IPS-NIHi7 (cell line): Measurements from ENCODE around the gene SNPH.
A peak's percentile ranks its signal among the peaks of the same experiment; 100 is the strongest.

Source experiments
- DNase-seq: peaks from one replicate; pipeline ENCODE4 v3.0.0; 2012; ENCODE audit warnings: mixed read lengths; ENCODE audit errors: extremely low spot score

SNPH gene

DNA sequence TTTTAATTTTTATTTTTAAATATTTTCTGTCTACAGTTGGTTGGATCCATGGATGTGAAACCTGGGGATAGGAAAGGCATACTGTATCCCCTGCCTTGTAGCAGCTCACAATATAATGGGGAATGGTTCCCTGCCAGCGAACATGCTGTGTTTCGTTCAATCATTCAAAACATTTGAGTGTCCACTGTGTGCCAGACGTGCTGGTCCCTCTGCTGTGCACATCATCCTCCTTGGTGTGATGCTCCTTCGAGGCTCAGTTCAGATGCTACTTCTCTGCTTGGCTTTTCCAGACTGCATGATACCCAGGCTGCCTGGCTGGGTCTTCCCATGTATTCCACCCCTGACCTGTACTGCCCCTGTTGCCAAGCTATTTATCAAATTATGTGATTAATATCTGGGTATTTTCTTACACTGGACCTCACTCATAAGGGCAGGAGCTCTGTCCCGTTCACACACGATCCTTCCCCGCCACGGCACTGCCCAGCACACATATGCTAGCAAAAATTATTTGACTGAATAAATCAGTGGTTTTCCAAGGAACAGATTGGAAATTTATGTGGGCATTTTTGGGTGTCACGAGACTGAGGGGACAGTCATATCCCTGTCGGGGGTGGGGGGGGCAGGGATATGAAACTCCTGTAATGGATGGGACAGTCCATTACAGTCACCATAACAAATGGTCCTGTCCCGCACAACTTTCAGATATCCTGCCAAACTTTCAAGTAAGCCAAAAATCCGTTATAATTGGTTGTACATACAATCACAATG lies 57.9 kb downstream of the SNPH start:
- no peak for DNase-seq

DNA sequence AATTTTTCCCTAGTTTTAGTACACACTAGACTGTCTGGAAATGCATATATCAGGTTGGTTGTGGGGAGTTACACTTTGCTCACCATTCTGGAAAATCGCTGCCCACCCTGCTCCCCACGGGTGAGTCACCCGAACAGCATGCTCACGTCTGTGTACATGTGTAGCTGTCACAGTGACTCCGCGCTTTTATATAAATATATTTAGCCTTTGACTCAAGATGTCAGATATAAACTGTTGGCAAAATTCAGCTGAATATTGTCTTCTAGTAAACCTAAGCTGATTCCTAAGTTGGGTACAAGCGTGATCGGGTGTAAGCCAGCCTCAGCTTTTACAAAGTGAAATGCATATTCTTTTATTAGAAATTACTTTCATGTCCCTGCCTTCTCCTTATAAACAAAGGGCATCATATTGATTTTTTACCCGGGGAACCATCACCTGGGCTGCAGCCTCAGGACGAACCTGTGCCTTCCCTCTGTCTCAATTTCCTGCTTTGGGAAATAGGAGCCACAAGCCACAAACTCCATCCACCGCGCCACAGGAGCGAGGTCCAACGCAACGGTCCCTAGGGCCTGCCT lies 58.6 kb downstream of the SNPH start:
- no peak for DNase-seq

DNA sequence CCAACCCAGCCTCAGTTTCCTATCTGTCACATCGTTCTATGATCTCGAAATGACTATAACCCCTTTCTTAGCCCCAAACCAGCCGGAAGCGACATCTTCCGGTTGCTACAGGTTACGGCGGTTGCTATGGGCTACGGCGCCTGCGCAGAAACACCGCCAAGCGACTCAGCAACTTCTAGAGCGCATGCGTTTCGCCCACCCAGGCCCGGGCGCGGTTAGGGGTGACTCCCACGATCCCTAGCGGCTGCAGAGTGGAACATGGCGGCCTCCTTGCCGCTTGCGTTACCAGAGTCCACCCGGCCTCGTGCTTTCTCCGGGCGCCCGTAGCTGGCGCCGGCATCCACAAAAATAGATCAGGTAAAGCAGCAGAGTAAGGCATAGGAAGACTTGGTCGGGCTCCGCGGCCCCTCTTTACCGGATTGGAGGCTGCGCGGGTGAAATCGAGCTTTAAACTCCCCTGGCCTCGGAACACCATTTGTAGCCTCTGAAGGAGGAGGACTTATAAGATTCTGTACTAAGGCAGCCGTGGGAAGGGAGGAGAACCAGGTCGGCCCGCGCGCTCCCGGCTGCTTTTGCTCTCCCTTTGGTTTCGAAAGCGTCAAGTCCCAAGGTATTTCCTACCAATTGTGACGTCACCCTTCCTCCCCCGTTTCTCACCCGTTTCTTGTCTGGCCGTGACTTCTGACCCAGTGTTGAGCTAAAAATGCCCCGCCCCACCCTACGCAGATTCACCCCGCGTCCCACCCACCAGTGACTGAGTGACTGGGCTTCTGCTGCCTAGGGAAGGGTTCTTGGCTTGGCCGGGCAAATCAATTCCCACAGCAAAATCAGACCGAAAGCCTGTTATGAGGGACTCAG lies 59.3 kb downstream of the SNPH start:
- peak; percentile 99 for DNase-seq

DNA sequence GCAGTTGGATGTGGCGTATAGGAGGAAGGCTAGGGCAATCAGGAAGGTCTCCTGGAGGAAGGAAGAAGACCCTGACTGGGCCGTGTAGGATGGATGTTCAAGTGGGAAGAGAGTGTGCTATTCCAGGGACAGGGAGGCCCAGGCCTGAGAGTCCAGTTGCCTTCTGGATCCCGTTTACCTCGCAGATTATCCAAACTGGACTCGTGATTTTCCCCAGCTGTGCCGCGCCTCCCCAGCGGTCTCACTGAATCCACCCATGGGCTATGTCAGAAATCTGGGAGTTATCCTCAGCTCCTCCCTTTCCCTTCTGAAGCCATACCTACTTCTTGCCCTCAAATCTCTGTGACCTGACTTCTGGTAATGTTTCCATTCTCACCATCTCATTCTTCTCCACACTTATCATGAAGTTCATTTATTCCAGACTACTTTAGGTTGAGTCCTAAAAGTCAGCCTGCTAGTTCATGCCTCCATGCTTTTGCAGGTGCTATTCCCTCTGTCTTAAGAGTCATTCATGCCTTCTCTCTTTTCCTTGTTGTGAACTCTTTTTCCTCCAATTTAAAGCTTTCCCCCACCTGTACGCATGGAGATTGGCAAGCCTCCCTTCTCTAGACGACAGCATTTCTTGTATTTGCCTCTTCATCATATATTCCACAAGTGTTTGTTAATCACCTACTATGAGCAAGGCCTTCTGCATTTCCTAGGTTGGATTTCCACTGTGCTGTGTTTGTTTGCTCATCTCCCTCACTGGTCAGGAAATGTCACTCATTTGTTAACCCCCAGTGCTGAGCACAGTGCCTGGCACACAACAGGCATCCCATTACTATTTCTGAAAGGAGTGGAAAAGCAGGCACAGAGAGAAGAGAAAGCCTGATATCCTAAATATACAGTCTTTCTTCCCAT lies 60.2 kb downstream of the SNPH start:
- DNase-seq = no peak

DNA sequence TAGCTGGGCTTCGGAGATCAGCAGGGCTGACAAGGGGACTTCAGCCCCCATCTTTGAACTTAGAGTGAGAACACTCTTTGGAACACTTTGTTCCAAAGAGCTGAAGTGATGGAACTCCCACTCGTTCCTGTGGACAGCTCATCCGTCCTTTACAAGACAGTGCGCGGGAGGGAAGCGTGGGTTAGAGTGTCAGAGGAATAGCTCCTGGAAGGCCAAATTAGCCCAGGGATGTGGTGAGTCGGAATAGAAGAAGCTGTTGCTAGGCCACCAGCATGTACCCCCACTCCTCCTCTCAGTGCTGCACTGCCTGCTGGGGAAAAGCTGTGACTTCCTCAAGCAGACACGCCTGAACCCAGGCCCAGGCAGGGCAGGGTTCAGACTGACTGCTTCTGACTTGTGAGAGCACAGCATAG lies 61.2 kb downstream of the SNPH start:
- DNase-seq = no peak

DNA sequence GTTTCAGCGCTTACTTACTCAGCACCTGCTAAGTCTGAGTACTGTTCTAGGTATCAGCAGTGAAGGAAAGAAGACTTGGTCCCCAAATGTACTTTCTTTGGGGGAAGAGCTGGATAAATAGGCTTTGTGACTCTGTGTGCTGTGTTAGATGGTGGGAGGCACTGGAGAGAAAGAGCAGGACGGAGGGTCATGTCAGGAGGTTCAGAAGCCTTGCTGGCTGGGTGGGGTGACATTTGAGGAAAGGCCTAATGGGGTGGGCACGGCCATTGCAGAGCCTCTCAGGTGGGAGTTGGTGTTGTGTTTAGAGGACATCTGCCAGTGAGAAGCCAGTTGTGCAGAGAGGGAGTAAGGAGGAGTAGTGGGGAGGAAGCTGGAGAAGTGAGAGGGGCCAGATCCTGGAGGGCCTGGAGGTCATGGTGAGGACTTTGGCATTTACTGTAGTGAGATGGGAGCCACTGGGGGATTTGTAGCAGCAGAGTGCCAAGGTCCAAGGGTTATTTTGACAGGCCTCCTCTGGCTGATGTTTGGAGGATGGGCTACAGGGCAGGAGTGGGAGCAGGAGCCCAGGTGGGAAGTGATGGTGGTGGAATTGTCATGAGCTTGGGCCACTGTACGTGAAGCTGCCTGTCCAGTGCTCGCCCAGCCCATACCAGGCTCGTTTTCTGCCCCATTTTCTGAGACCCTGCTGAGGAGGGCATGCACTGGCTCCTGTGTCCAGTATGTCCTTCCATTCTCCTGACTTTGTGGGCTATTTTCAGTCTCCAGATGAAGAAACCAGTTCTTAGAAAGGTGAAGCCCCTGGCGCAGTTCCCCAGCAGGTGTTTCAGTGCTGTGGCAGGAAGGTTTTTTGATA lies 62.0 kb downstream of the SNPH start:
- no peak for DNase-seq

DNA sequence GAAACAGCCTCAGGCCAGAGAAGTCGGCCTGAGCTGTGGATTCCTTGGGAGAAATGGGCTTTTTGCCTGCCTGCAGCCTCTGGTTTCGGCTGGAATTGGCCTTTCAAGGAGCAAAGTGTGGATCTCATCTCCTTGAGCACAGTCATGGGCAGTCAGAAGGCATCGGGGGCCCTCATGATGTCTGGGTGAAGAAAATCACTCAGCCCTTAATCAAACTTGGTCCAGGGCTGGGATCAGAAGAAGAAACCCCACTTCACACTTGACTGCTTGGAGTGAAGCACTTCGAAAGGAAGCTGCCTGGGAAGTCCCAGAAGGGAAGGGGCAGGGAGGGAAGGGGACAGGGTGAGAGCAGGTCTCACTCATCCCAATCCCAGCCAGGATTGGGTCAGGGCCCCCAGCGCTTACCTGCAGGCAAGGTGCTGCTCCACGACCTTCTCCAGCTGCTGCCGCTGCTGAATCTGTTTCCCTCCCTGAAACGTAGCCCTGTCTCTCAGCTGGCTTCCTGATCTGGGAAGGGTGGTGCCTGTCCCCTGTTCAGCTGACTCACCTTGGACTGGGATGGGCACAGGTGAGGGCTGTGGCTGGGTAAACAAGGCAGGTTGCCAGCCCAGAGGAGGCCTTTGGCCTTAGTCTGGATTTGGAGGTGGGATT lies 62.7 kb downstream of the SNPH start, which contains the start of gene SDCBP2:
TSS of gene SDCBP2 (minus strand) at position 460 of the 651 bp plus-strand sequence. CDS start 8,723 bp downstream, outside the sequence.
- DNase-seq = no peak

DNA sequence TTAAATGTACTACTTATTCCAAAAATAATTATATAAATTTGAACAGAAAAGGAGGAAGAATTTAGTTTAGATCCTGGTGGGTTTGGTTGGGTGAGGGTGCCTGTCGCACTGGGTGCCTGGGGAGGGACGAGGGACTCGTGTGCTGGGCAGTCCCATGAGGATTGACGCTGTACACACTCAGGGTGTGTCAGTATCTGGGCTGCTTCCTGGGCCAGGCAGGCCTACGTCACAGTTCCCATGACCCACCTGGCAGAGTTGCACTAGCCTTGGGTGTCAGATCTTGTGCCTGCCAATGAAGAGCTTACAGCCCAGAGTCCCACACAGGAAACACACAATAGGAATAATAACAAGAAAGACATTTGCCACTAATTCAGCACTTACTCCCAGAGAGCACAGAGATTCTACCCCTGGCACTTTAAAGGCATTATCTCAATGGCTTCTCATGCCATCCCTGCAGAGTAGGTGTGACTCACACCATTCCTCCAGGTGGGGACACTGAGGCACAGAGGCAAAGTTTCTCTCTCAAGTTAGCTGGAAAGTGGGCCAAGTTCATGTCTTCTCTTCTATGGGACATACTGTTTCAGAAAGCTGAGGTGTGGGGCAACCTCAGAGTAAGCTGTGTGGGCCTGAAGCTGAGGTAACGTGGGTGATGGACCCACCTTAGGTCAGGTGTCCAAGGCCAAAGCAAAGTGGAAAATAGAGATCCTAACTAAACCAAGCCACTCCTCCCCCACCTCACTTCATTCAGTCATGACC lies 64.2 kb downstream of the SNPH start:
- DNase-seq = peak; percentile 7

DNA sequence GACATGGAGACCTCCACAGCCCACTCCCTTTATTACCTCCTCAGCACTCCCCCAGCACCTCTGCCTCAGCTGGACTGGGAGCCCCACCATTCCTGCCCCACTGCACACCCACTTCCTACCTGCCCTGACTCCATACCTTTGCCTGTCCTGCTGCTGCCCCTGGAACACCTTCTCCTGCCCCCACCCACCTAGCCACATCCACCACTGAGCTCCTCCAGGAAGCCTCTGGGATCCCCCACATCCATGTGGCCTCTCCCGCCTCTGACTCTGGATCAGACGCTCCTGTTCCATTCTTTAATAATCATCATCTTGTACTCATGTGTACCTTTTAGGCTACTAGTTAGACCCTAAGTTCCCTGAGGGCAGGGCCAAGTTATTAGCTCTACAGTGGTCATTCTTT lies 65.0 kb downstream of the SNPH start:
- DNase-seq = no peak

DNA sequence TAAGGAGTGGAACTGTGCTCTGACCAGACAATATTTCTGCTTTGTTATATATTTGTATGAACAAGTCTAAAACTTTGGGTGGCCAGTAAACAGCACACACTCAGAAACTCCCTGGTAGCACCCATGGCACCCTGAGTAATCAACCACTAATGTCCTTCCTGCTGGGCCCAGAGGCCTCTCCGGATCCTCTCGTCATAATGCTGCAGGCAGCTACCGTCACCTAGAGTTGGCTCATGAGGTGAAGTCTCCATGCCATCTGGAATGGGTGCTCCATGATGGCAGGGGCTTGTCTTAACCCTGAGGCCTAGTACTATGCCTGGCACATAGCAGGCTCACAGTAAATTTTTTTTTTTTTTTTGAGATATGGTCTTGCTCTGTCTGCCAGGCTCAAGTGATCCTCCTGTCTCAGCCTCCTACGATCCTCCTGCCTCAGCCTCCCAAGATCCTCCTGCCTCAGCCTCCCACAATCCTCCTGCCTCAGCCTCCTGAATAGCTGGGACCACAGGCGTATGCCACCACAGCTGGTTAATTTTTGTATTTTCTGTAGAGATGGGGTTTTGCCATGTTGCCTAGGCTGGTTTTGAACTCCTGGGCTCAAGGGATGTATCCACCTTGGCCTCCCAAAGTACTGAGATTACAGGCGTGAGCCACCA lies 65.8 kb downstream of the SNPH start:
- DNase-seq = no peak

DNA sequence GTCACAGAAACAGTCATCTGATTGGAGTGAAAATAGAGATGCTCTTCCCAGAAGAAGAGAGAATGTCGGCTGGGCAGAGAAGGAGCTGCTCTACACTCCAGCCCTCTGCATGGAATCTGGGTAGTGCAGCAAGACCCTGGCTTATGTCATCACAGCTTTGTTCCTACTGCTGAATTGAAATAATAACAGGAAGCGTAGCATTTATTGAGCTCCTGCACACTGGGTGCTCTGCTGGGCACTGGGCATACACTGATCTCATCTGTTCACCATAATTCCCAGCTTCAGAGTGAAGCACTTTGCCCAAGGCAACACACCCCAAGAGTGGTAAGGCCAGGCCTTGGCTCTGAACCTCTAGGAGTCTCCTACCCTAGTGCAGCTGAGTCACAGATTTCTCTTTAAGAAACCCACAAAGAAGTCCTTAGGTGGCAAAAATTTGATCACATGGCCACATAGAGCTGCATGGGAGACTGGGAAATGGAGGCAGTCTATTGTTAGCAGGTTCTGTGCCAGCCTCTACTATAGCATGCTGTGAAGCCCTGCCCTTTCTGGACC lies 66.7 kb downstream of the SNPH start:
- DNase-seq = no peak

DNA sequence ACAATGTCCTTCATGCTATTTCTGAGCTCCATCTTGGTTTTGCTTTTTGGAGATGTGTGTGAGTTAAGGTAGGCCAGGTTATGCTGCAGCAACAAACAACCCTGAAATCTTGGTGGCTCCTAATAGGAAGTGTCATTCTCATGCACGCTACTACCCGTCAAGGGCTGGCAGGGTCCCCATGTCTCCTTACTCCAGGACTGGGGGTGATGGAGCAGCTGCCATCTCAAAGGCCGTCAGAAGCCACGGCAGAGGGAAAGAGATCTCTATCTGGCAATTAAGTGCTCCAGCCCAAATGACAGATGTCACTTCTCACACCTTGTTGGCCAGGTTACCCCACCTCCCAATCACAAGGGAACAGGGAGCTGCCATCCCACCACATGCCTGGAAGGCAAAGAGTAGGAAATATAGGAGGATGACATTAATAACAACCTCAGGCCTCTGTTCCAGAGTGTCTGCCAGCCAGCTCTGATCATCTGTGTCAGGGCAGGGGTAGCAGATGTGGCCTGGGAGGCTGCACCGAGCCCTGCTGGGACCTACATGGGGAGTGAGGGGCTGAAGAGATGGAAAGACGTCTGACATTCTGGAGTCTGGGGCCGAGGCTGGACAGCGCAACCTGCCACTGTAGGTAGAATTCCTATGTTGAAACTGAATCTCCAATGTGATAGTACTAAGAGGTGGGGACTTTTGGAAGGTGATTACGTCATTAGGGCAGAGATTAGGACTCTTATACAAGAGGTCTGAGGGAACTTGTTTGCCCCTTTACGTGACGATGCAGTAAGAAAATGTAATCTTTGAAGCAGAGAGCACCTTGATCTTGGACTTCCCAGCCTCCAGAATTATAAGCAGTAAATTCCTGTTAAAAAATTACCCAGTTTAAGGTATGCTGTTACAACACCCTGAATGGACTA lies 67.6 kb downstream of the SNPH start:
- no peak for DNase-seq

DNA sequence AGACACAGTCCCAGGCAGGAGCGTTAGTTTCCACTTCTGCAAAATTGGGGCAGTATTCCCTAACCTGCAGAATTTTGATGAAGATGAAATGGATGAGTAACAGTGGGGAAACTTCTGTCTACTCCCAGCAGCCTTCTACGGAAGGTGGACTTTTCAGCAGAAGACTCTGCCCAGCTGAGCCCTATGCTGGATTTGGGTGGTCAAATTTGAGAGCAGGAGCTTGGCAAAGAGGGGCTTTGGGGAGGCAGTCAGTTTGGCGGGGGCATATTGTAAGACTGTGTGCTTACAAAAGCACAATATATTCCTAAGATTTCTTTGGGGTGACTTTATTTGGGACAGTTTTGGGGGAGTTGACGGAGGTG lies 68.3 kb downstream of the SNPH start:
- no peak for DNase-seq

DNA sequence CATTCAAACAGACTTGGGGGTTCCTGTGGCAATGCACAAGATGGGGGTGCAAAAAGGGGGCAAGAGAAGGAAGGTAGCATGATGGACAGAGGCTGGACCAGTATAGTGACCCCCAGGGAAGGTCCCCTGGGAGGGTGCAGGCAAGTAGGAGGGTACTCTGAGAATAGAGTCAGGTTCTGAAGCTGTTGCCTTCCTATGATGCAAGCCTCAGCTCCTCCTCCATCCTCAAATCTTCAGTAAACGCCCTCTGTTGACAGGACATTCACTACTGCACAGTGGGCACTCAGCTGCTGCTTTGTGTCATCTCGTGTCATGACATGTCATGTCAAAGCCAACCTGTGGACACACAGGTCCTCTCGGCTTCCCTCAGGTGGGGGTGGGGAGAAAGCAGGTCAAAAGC lies 68.7 kb downstream of the SNPH start:
- DNase-seq = no peak

DNA sequence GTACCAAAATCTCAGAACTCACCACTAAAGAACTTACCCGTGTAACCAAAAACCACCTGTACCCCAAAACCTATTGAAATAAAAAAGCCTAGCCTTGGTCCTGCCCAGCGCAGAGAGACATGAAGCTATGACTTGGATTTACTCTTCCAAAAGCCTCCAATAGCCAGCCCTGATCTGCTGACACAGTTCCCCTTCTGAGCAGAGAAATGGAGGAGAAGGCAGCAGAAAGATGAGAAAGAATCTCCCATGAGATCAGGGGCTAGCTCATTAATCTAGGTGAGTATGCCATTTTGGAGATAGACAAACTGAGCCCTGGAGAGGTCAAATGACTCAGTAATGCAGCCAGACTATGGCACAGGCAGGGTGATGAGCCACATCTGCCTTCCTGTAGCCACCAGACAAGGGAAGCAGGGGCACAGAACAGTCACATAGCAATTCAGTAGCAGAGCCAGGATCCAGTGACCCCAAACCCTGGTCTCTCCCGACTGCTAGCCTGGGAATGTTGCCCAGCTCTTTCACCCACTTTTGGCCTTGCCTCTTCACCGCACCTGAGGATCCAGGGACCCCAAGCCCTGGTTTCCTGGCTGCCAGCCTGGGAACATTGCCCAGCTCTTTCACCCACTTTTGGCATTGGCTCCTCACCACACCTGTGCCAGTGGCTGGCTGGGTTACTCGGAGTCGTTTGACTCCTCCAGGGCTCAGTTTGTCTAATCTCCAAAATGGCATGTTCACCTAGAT lies 70.0 kb downstream of the SNPH start:
- DNase-seq = no peak

DNA sequence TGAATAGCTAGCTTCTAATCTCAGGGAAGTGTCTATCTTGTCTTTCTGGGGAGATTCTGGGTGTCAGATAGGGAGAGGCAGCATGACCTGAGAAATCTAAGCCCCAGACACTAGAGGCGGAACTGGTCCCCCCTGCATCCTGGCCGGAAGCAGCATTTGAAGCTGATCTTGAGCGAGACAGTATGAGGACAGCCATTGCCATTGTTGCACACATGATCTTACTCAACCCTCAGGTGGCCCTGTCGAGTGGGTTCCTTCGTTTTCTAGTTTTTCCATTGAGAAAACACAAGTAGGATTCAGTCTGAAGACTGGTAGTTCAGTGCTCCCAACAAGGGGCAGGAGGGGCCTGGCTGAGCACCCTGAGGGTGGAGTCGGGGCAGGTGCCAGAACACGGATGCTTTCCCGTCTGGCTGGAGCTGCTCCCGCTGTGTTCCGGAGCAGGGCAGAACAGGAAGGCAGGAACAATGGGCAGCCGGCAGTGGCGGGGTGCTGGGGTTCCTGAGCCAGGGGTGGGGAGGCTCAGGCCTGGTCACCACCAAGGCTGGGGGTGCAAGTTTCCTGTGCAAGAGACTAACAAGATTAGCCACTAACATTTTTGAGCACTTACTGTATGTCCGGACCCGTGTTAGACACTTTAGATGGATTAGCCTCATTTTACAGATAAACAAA lies 70.7 kb downstream of the SNPH start:
- DNase-seq = no peak
